Measurements from ENCODE around the gene MYL10.

MYL10 gene

GRCh38 chr7:101597941-101598340 lies 31.2 kb downstream of the MYL10 start:
- TF ChIP-seq CTCF (conservative IDR thresholded peaks at IDR 0.05; ENCODE audit: low read depth, low read length), result no peak
- no peak for DNase-seq (ENCODE audit: low read depth)
- H3K4me3 ChIP-seq (ENCODE audit: low read depth, low read length), result no peak overlapping the region

- no peak for DNase-seq (ENCODE audit: low read depth)
- no peak overlapping the region for H3K4me3 ChIP-seq (ENCODE audit: low read depth, low read length)
- TF ChIP-seq CTCF (conservative IDR thresholded peaks at IDR 0.05; ENCODE audit: low read depth, low read length), result no peak
These were observed 32.2 kb downstream of the MYL10 start for GRCh38 chr7:101596898-101597297.

- DNase-seq (ENCODE audit: low read depth), result no peak
- TF ChIP-seq CTCF (conservative IDR thresholded peaks at IDR 0.05; ENCODE audit: low read depth, low read length), result no peak
- H3K4me3 ChIP-seq (ENCODE audit: low read depth, low read length), result no peak overlapping the region
These were observed 33.1 kb downstream of the MYL10 start for GRCh38 chr7:101595766-101596537.

- TF ChIP-seq CTCF (conservative IDR thresholded peaks at IDR 0.05; ENCODE audit: low read depth, low read length), result no peak
- DNase-seq (ENCODE audit: low read depth), result no peak
- no peak overlapping the region for H3K4me3 ChIP-seq (ENCODE audit: low read depth, low read length)
These were observed 33.9 kb downstream of the MYL10 start for GRCh38 chr7:101595246-101595645.

- no peak for TF ChIP-seq CTCF (conservative IDR thresholded peaks at IDR 0.05; ENCODE audit: low read depth, low read length)
- no peak overlapping the region for H3K4me3 ChIP-seq (ENCODE audit: low read depth, low read length)
- DNase-seq (ENCODE audit: low read depth), result no peak
These were observed 34.3 kb downstream of the MYL10 start for GRCh38 chr7:101594790-101595189.

- no peak for DNase-seq (ENCODE audit: low read depth)
- H3K4me3 ChIP-seq (ENCODE audit: low read depth, low read length), result no peak overlapping the region
- TF ChIP-seq CTCF (conservative IDR thresholded peaks at IDR 0.05; ENCODE audit: low read depth, low read length), result no peak
These were observed 35.5 kb downstream of the MYL10 start for GRCh38 chr7:101593556-101593955.

GRCh38 chr7:101591504-101591903 lies 37.6 kb downstream of the MYL10 start:
- TF ChIP-seq CTCF (conservative IDR thresholded peaks at IDR 0.05; ENCODE audit: low read depth, low read length), result no peak
- H3K4me3 ChIP-seq (ENCODE audit: low read depth, low read length), result no peak overlapping the region
- no peak for DNase-seq (ENCODE audit: low read depth)
